GM12864 (cell line): ENCODE data around the gene GASK1B.

Experiments
- DNase-seq: peaks from one replicate; pipeline ENCODE4 v3.0.0-alpha.2; 2011; ENCODE audit warnings: low read depth
- H3K4me3 ChIP-seq: 2 replicates; pipeline ENCODE4 v1.5.1; 2011; ENCODE audit warnings: mild to moderate bottlenecking, low read depth, low read length, control low read depth
- TF ChIP-seq, protein P1 (sequence below): IDR thresholded peaks from 2 replicates; pipeline ENCODE4 v1.5.1; 2011; ENCODE audit warnings: low read depth, mild to moderate bottlenecking, moderate library complexity, low read length, control low read depth, inconsistent platforms; ENCODE audit errors: missing control alignments

GASK1B gene

GRCh38 chr4:158190718-158191117 is 17.9 kb upstream of the GASK1B start:
- no peak for DNase-seq
- no peak overlapping the region for H3K4me3 ChIP-seq
- TF ChIP-seq, protein P1, sequence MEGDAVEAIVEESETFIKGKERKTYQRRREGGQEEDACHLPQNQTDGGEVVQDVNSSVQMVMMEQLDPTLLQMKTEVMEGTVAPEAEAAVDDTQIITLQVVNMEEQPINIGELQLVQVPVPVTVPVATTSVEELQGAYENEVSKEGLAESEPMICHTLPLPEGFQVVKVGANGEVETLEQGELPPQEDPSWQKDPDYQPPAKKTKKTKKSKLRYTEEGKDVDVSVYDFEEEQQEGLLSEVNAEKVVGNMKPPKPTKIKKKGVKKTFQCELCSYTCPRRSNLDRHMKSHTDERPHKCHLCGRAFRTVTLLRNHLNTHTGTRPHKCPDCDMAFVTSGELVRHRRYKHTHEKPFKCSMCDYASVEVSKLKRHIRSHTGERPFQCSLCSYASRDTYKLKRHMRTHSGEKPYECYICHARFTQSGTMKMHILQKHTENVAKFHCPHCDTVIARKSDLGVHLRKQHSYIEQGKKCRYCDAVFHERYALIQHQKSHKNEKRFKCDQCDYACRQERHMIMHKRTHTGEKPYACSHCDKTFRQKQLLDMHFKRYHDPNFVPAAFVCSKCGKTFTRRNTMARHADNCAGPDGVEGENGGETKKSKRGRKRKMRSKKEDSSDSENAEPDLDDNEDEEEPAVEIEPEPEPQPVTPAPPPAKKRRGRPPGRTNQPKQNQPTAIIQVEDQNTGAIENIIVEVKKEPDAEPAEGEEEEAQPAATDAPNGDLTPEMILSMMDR, result no peak

GRCh38 chr4:158189422-158189821 is 16.6 kb upstream of the GASK1B start:
- H3K4me3 ChIP-seq, result no peak overlapping the region
- DNase-seq, result no peak
- TF ChIP-seq, protein P1, result no peak

DNA sequence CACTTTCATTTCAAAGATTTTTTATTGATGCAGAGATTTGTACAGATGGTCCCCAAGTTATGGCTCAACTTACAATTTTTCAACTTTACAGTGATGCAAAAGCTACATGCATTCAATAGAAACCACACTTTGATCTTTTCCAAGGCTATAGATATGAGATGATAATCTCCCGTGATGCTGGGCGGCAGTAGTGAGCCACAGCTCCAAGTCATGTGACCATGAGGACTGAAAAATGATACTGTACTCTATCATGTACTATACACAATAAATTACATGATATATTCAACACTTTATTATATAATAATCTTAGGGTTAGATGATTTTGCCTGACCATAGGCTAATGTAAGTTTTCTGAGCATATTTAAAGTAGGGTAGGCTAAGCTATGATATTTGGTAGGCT is 14.0 kb upstream of the GASK1B start:
- TF ChIP-seq, protein P1, result no peak
- DNase-seq, result no peak
- H3K4me3 ChIP-seq, result no peak overlapping the region

DNA sequence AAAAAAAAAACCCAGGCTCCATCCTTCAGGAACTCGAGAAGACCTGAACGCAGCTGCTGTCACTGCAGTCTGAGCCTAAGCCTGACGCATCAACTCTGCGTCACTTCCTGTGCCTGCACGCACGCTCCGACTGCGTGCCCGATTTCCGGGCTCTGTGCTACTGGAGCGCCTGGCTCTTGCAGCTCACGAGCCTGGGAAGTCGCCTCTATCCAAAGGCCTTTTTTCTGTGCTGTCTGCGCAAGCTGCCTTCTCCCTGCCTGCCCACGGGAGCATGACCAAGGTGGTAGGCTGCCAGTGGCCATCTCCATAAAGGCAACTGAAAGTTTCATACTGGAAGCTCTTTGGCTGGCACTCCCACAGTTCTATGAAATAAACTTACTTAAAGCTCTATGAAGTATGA is 9.9 kb upstream of the GASK1B start:
- TF ChIP-seq, protein P1, result no peak
- DNase-seq, result no peak
- H3K4me3 ChIP-seq, result no peak overlapping the region

DNA sequence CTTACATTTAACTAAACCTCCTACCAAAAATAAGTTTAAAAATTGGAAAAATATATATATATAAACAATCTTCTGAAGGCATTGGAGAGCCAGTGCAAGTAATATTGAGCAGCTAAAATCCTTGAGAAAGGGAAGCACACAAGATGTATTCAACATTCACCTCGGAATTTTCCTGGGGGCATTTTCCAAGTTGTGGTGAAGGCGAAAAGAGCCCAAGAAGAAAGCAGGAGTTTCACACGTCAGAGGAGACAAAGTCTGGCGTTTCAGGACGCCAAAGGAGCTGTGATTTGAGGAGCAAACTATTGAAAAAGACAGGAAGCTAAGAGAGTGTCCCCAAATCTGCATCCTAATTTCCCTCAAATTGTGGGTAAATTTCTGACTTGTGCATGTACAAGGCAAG is 9.1 kb upstream of the GASK1B start:
- DNase-seq, result no peak
- TF ChIP-seq, protein P1, result no peak

GRCh38 chr4:158179465-158179864 is 6.6 kb upstream of the GASK1B start:
- no peak for DNase-seq
- H3K4me3 ChIP-seq, result no peak overlapping the region
- TF ChIP-seq, protein P1, result no peak

More for the DNA sequence above, 9.1 kb upstream of the GASK1B start:
- no peak overlapping the region for H3K4me3 ChIP-seq

DNA sequence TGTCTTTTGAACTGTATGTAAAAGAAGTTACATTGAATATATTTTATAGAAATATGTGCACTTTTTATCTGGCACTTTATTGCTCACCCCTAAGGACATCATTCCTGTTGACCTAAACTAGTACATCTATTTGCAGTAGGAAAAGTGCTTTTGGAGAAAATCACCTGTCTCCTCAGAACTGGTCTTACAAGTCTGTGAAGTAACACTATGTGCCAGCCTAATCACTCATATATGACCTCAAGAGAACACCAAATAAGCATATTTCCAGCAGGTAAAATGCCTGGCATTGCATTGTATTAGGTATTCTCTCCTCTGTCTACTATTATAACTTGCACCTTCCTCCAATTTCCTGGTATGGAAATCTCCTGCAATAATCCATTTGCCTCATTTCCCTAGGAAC is 4.0 kb upstream of the GASK1B start:
- DNase-seq, result no peak
- TF ChIP-seq, protein P1, result no peak

More for the DNA sequence above, 4.0 kb upstream of the GASK1B start:
- H3K4me3 ChIP-seq, result no peak overlapping the region
